PFSK-1 (cell line): ENCODE measurements around the gene NCOA7.

Experiments
- FOXP2 ChIP-seq: optimal IDR thresholded peaks from 2 replicates; pipeline ENCODE3; 2011; ENCODE audit warnings: borderline replicate concordance, control low read depth, inconsistent platforms; ENCODE audit not compliant: insufficient read depth; ENCODE audit errors: extremely low read length, extremely low read depth
- POLR2AphosphoS5 ChIP-seq: IDR thresholded peaks from 2 replicates; pipeline ENCODE4 v1.6.1; 2012; ENCODE audit warnings: low read depth, mild to moderate bottlenecking, control low read depth, low read length, moderate library complexity
- SIN3A ChIP-seq: IDR thresholded peaks from 2 replicates; pipeline ENCODE4 v1.6.1; 2012; ENCODE audit warnings: mild to moderate bottlenecking, low read length, moderate library complexity, borderline replicate concordance; ENCODE audit not compliant: insufficient read depth
- TAF1 ChIP-seq: IDR thresholded peaks from 2 replicates; pipeline ENCODE4 v1.6.1; 2012; ENCODE audit warnings: low read length, control low read depth, borderline replicate concordance; ENCODE audit not compliant: insufficient read depth
- TF ChIP-seq, protein P1 (sequence below), 2 experiments: IDR thresholded peaks; 2 replicates each; pipeline versions ENCODE4 v1.6.1 to v1.8.0; 2011 to 2012; ENCODE audit warnings: low read depth in 2 of 2, low read length in 2 of 2, control low read depth in 1 of 2, inconsistent platforms in 1 of 2, mild to moderate bottlenecking in 1 of 2, moderate library complexity in 1 of 2; ENCODE audit not compliant: insufficient read depth in 1 of 2

Gene NCOA7

DNA sequence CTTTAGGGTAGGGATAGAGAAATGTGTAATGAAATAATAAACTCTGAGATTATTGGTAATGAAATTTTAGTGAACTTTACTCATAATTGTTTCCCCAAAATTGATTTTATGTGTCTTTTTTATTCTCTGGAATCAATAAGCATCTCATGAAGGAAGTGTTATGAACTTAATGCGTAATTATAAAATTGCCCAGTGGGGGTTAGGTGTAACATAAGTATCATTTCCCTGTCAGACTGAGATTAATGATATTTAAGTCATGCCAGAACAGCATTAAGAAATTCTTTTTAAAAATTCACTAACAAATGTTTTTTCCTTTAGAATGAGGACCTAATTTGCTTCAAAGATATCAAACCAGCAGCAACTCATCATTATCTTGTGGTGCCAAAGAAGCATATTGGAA is 175.8 kb downstream of the NCOA7 start:
- TF ChIP-seq FOXP2 (no peak), TAF1 (no peak)
- TF ChIP-seq, protein P1, sequence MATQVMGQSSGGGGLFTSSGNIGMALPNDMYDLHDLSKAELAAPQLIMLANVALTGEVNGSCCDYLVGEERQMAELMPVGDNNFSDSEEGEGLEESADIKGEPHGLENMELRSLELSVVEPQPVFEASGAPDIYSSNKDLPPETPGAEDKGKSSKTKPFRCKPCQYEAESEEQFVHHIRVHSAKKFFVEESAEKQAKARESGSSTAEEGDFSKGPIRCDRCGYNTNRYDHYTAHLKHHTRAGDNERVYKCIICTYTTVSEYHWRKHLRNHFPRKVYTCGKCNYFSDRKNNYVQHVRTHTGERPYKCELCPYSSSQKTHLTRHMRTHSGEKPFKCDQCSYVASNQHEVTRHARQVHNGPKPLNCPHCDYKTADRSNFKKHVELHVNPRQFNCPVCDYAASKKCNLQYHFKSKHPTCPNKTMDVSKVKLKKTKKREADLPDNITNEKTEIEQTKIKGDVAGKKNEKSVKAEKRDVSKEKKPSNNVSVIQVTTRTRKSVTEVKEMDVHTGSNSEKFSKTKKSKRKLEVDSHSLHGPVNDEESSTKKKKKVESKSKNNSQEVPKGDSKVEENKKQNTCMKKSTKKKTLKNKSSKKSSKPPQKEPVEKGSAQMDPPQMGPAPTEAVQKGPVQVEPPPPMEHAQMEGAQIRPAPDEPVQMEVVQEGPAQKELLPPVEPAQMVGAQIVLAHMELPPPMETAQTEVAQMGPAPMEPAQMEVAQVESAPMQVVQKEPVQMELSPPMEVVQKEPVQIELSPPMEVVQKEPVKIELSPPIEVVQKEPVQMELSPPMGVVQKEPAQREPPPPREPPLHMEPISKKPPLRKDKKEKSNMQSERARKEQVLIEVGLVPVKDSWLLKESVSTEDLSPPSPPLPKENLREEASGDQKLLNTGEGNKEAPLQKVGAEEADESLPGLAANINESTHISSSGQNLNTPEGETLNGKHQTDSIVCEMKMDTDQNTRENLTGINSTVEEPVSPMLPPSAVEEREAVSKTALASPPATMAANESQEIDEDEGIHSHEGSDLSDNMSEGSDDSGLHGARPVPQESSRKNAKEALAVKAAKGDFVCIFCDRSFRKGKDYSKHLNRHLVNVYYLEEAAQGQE (IDR thresholded peaks at IDR 0.05; ENCODE audit: insufficient read depth in 1 of 2, low read depth in 2 of 2, low read length in 2 of 2) = no peak

DNA sequence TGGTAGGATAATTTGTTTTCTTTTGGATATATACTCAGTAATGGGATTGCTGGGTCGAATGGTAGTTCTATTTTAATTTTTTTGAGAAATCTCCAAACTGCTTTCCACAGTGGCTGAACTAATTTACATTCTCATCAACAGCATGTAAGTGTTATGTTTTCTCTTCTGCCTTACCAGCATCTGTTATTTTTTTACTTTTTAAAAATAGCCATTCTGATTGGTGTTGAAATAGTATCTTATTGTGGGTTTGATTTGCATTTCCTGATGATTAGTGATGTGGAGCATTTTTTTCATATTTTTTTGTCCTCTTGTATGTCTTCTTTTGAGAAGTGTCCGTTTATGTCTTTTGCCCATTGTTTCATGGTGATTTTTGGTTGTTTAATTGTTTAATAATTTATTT is 177.7 kb downstream of the NCOA7 start:
- TF ChIP-seq FOXP2 = no peak
- no peak for TF ChIP-seq TAF1
- no peak for TF ChIP-seq SIN3A
- TF ChIP-seq, protein P1 (IDR thresholded peaks at IDR 0.05; ENCODE audit: insufficient read depth in 1 of 2, low read depth in 2 of 2, low read length in 2 of 2) = no peak
- TF ChIP-seq POLR2AphosphoS5 = no peak

DNA sequence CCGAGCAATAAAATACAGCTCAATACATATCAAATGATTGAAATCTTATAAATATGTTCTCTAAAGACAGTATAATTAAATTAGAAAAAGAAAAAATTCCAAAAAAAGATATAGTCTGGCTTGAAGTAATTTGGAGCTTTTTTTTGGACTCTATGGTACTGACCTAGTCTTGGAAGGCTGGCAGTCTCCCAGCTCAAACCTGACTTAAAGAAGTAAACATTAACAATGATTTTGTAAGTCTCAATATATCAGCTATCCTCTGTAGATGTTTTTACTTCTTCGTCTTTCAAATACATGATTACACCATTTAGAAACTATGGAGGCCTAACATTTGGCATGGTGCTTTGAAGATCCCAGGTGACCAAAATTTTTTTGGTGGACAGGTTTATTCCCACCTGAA is 180.0 kb downstream of the NCOA7 start:
- TF ChIP-seq TAF1 (no peak), SIN3A (no peak), FOXP2 (no peak), POLR2AphosphoS5 (no peak)
- TF ChIP-seq, protein P1 (IDR thresholded peaks at IDR 0.05; ENCODE audit: insufficient read depth in 1 of 2, low read depth in 2 of 2, low read length in 2 of 2) = no peak

DNA sequence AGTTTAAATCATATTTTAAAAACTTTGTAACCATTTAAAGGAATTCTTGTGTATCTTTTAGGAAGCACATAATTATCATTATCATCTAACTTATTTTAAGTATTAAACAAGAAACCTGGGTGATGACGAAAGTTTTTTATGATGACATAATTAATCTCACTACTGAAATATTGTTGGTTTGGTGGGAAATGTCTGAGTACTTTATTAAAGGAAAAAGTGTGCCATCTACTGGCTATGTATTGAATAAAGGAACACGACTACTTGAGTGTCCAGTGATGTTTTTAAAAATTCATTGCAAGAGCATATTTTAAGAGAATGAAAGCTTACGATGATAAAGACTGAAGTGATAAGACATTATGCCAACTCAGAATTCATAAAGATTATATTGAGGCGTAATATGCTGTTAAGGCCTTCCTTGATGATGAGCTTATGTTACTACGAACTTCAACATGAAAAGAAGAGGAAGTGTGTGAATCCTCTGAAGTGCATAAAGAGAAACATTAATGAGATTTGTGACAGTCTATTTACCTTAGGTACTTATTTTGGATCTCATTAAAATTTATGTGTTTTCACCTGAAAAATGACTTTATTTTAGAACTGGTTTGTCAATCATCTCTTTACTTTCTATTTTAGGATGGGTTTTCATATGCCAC is 183.6 kb downstream of the NCOA7 start:
- TF ChIP-seq POLR2AphosphoS5 (no peak), FOXP2 (no peak), SIN3A (no peak), TAF1 (no peak)
- TF ChIP-seq, protein P1 (IDR thresholded peaks at IDR 0.05; ENCODE audit: insufficient read depth in 1 of 2, low read depth in 2 of 2, low read length in 2 of 2) = no peak

DNA sequence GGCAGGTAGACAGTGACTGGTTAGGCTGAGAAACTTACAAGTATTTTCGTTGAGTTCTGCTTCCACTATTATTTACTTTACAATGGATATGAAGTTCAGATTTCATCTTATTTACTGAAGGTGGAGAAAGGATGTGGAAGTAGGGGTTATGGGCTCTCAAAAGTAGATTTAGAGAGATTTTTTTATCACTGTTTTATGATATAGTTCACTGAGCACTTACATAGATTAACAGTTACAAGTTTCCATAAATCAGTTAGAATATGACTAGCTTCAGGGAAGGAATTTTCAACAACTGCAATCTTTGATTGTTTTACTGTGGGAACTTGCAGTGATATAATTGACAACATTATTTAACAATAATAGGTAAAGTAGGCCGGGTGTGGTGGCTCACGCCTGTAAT is 188.3 kb downstream of the NCOA7 start:
- TF ChIP-seq, protein P1 (IDR thresholded peaks at IDR 0.05; ENCODE audit: insufficient read depth in 1 of 2, low read depth in 2 of 2, low read length in 2 of 2) = no peak
- no peak for TF ChIP-seq POLR2AphosphoS5
- no peak for TF ChIP-seq SIN3A
- TF ChIP-seq TAF1 = no peak
- TF ChIP-seq FOXP2 = no peak
